GM12873 (cell line): ENCODE measurements around the gene CFAP20DC.

Experiments used
- CTCF ChIP-seq: IDR thresholded peaks from 2 replicates; pipeline ENCODE4 v1.5.1; 2012; ENCODE audit warnings: low read depth, mild to moderate bottlenecking, moderate library complexity, low read length, control low read depth; ENCODE audit not compliant: insufficient read depth; ENCODE audit errors: missing control alignments

Gene CFAP20DC

DNA sequence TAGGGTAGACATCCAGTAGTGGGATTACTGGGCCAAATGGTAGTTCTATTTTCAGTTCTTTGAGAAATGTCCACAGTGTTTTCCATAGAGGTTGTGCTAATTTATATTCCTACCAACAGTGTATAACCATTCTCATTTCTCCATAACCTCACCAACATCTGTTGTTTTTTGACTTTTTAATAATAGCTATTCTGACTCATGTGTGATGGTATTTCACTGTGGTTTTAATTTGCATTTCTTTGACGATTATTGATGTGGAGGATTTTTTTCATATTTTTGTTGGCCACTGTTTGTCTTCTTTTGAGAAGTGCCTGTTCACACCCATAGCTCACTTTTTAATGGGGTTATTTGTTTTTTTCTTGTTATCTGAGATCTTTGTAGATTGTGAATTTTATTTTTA, 125.2 kb downstream of the CFAP20DC start:
- no peak for TF ChIP-seq CTCF

- no peak for TF ChIP-seq CTCF
Measured at GRCh38 chr3:58900386-58900785, 149.4 kb downstream of the CFAP20DC start.

- TF ChIP-seq CTCF, result no peak
Measured at GRCh38 chr3:58899953-58900298, 149.9 kb downstream of the CFAP20DC start.

- TF ChIP-seq CTCF, result no peak
Measured at GRCh38 chr3:58899159-58899952, 150.5 kb downstream of the CFAP20DC start.

DNA sequence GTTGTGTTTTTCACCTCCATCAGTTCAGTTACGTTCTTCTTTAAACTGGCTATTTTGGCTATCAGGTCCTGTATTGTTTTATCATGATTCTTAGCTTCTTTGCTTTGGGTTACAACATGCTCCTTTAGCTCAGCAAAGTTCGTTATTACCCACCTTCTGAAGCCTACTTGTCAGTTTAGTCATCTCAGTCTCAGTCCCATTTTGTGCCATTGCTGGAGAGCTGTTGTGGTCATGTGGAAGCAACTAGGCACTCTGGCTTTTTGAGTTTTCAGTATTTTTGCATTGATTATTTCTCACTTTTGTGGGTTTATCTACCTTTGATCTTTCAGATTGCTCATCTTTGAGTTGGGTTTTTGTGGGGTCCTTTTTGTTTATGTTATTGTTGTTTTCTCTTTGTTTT, 151.3 kb downstream of the CFAP20DC start:
- no peak for TF ChIP-seq CTCF

GRCh38 chr3:58897646-58898045, 152.2 kb downstream of the CFAP20DC start:
- no peak for TF ChIP-seq CTCF

DNA sequence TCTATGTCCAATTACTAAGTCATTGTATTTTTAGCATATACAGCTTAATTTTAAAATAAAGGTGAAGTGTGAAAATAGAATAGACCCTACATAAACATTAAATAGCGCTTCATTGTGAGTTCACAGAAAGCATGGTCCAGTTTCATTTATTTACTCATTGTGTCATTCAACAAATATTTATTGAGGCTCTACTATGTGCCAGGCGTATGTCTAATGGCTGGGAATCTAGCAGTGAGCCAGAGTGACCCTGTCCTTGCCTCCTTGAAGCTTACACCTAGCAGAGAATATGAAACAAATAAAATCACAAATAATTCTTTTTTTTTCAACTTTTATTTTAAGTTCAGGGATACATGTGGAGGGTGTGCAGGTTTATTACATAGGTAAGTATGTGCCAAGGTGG, 161.7 kb downstream of the CFAP20DC start:
- no peak for TF ChIP-seq CTCF

DNA sequence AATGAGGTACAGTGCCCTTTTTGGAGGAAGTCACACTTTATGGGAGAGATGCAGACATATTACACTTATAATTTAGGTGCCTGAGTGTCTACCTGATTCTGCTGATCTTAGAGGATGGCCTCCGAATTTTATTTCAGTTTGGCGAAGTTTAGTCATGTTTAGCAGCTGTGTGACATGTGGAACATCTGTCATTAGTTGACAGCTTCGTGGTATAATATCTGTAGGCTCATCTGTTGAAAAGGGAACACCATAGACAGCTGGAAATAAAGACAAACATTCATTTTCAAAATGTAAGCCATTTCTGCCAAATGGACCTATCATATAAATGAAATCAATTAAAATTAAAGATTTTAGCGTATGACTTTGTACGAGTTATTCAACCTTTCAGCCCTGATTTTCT, 165.4 kb downstream of the CFAP20DC start:
- TF ChIP-seq CTCF, result no peak
